Neutrophil (primary cell): ENCODE data around the gene SLC6A1.

Experiments
- H3K27ac ChIP-seq: fragments of 200-600 bp; sonication (generic); 2 replicates; pipeline ENCODE4 v1.5.1; 2016; ENCODE audit warnings: mild to moderate bottlenecking, moderate library complexity
- H3K27me3 ChIP-seq: fragments of 200-600 bp; sonication (generic); 2 replicates; pipeline ENCODE4 v1.6.0; 2016; ENCODE audit warnings: mild to moderate bottlenecking
- H3K36me3 ChIP-seq: fragments of 200-600 bp; sonication (generic); 2 replicates; pipeline ENCODE4 v1.5.1; 2017
- H3K4me1 ChIP-seq, 2 experiments: fragments of 200-600 bp in 1 of 2; sonication (generic) in 1 of 2; 1 replicate in 1 of 2; 2 replicates in 1 of 2; pipeline versions ENCODE4 v1.5.1 to v1.6.1; 2013 to 2016; ENCODE audit warnings: low read depth in 1 of 2, low read length in 1 of 2, mild to moderate bottlenecking in 1 of 2, moderate library complexity in 1 of 2; ENCODE audit not compliant: control insufficient read depth in 1 of 2, insufficient read depth in 1 of 2
- H3K4me3 ChIP-seq, 2 experiments: fragments of 200-600 bp in 1 of 2; sonication (generic) in 1 of 2; 1 replicate in 1 of 2; 2 replicates in 1 of 2; pipeline ENCODE4 v1.5.1; 2013 to 2016; ENCODE audit warnings: low read depth in 1 of 2, low read length in 1 of 2, mild to moderate bottlenecking in 1 of 2, moderate library complexity in 1 of 2
- H3K9me3 ChIP-seq: fragments of 200-600 bp; sonication (generic); 2 replicates; pipeline ENCODE4 v1.5.1; 2016
- CTCF ChIP-seq: fragments of 200-600 bp; sonication (generic); IDR thresholded peaks from 2 replicates; pipeline ENCODE4 v1.5.1; 2016; ENCODE audit warnings: antibody characterized with exemption

Gene SLC6A1

GRCh38 chr3:10976770-10977169 lies 15.8 kb upstream of the SLC6A1 start:
- TF ChIP-seq CTCF, result no peak
- Histone ChIP-seq H3K4me3 (no peak overlapping the region), H3K9me3 (no peaks in the 10 kb centered on the region), H3K27me3 (peaks cover 90% of the 10 kb centered on the region), H3K27ac (no peak overlapping the region), H3K4me1 (no peaks in the 10 kb centered on the region), H3K36me3 (no peaks in the 10 kb centered on the region)

GRCh38 chr3:10977892-10978510 lies 14.5 kb upstream of the SLC6A1 start:
- TF ChIP-seq CTCF, result no peak
- peaks cover 90% of the 10 kb centered on the region for H3K27me3 ChIP-seq
- H3K4me3 ChIP-seq, result no peak overlapping the region
- no peaks in the 10 kb centered on the region for H3K36me3 ChIP-seq
- H3K9me3 ChIP-seq, result no peaks in the 10 kb centered on the region
- H3K4me1 ChIP-seq, result no peaks in the 10 kb centered on the region
- H3K27ac ChIP-seq, result no peak overlapping the region

GRCh38 chr3:10978956-10979355 lies 13.6 kb upstream of the SLC6A1 start:
- H3K27me3 ChIP-seq, result peaks cover 90% of the 10 kb centered on the region
- H3K4me1 ChIP-seq, result no peaks in the 10 kb centered on the region
- no peak overlapping the region for H3K4me3 ChIP-seq
- H3K9me3 ChIP-seq, result no peaks in the 10 kb centered on the region
- TF ChIP-seq CTCF, result no peak
- H3K36me3 ChIP-seq, result no peaks in the 10 kb centered on the region
- H3K27ac ChIP-seq, result no peak overlapping the region

GRCh38 chr3:10980312-10980711 lies 12.2 kb upstream of the SLC6A1 start:
- H3K9me3 ChIP-seq, result no peaks in the 10 kb centered on the region
- no peak for TF ChIP-seq CTCF
- no peak overlapping the region for H3K4me3 ChIP-seq
- peaks cover 79% of the 10 kb centered on the region for H3K27me3 ChIP-seq
- no peak overlapping the region for H3K27ac ChIP-seq
- no peaks in the 10 kb centered on the region for H3K36me3 ChIP-seq
- H3K4me1 ChIP-seq, result no peaks in the 10 kb centered on the region

GRCh38 chr3:10981031-10981430 lies 11.5 kb upstream of the SLC6A1 start:
- Histone ChIP-seq H3K4me3 (no peak overlapping the region), H3K36me3 (no peaks in the 10 kb centered on the region), H3K4me1 (no peaks in the 10 kb centered on the region), H3K9me3 (no peaks in the 10 kb centered on the region), H3K27me3 (peaks cover 73% of the 10 kb centered on the region), H3K27ac (no peak overlapping the region)
- no peak for TF ChIP-seq CTCF

GRCh38 chr3:10981961-10982360 lies 10.6 kb upstream of the SLC6A1 start:
- Histone ChIP-seq H3K27me3 (peaks cover 71% of the 10 kb centered on the region), H3K9me3 (no peaks in the 10 kb centered on the region)

More at GRCh38 chr3:10981961-10982360, 10.6 kb upstream of the SLC6A1 start:
- no peak overlapping the region for H3K4me3 ChIP-seq
- H3K36me3 ChIP-seq, result no peaks in the 10 kb centered on the region
- no peaks in the 10 kb centered on the region for H3K4me1 ChIP-seq
- no peak for TF ChIP-seq CTCF
- no peak overlapping the region for H3K27ac ChIP-seq
